K562 (cell line): ENCODE results near the gene STK11. TPM values are rescaled to one million over a fixed set of nuclear protein-coding genes. Genes with fewer than 3 reads are reported as not detected.

Source experiments
- DPF2 ChIP-seq: fragments of 450-650 bp; IDR thresholded peaks from 2 replicates; pipeline ENCODE4 v1.6.1; 2016
- EZH2 ChIP-seq: IDR thresholded peaks from 2 replicates; pipeline ENCODE4 v1.6.1; 2012; ENCODE audit warnings: low read depth, mild to moderate bottlenecking, inconsistent platforms, low read length, borderline replicate concordance
- FOXM1 ChIP-seq, 2 experiments: fragments of 450-650 bp in 1 of 2; sonication (generic) in 1 of 2; formaldehyde crosslinking in 1 of 2; IDR thresholded peaks; 2 replicates each; pipeline versions ENCODE4 v1.6.1 to v1.9.0; 2017 to 2022; ENCODE audit warnings: low read depth in 2 of 2, mild to moderate bottlenecking in 2 of 2, missing genetic modification reagents in 1 of 2, moderate library complexity in 1 of 2
- FUS ChIP-seq: fragments of 200-400 bp; formaldehyde crosslinking; optimal IDR thresholded peaks from 2 replicates; pipeline ENCODE3; 2017; ENCODE audit warnings: low read depth, low read length
- GATAD2A ChIP-seq: fragments of 450-650 bp; IDR thresholded peaks from 2 replicates; pipeline ENCODE4 v1.6.1; 2017
- HIVEP1 ChIP-seq: fragments of 250-450 bp; sonication (Bioruptor Pico); IDR thresholded peaks from 2 replicates; pipeline ENCODE4 v1.4.0; 2020; ENCODE audit warnings: mild to moderate bottlenecking
- HMBOX1 ChIP-seq: sonication (generic); IDR thresholded peaks from 2 replicates; pipeline ENCODE4 v1.6.1; 2016
- IFI16 ChIP-seq: fragments of 250-450 bp; sonication (Bioruptor Pico); IDR thresholded peaks from 2 replicates; pipeline ENCODE4 v2.1.2; 2022; ENCODE audit warnings: mild to moderate bottlenecking, inconsistent platforms
- KAT2B ChIP-seq: IDR thresholded peaks from one replicate; pipeline ENCODE4 v1.6.1; 2012; ENCODE audit warnings: low read depth, mild to moderate bottlenecking, control low read depth, inconsistent platforms, low read length, moderate library complexity
- MCM5 ChIP-seq: fragments of 450-650 bp; IDR thresholded peaks from 2 replicates; pipeline ENCODE4 v1.6.1; 2016; ENCODE audit warnings: low read depth
- MITF ChIP-seq: IDR thresholded peaks from 2 replicates; pipeline ENCODE4 v1.6.1; 2014; ENCODE audit warnings: antibody characterized with exemption
- MYBL2 ChIP-seq, 2 experiments: fragments of 450-650 bp in 1 of 2; sonication (generic) in 1 of 2; formaldehyde crosslinking in 1 of 2; IDR thresholded peaks; 2 replicates each; pipeline versions ENCODE4 v1.6.1 to v1.8.1; 2017 to 2022; ENCODE audit warnings: borderline replicate concordance in 1 of 2, inconsistent platforms in 1 of 2, low read depth in 1 of 2, mild to moderate bottlenecking in 1 of 2, missing genetic modification reagents in 1 of 2, moderate library complexity in 1 of 2
- NFYB ChIP-seq: IDR thresholded peaks from 2 replicates; pipeline ENCODE4 v1.6.1; 2011; ENCODE audit warnings: mild to moderate bottlenecking, moderate library complexity; ENCODE audit not compliant: insufficient read length; ENCODE audit errors: extremely low read depth
- PHF8 ChIP-seq: fragments of 200-600 bp; sonication (generic); IDR thresholded peaks from 2 replicates; pipeline ENCODE4 v1.6.1; 2012; ENCODE audit warnings: mixed run types, mild to moderate bottlenecking, inconsistent platforms, low read length, moderate library complexity, borderline replicate concordance
- POLR3G ChIP-seq: IDR thresholded peaks from 2 replicates; pipeline ENCODE4 v1.6.1; 2011; ENCODE audit not compliant: insufficient read length, insufficient replicate concordance; ENCODE audit errors: extremely low read depth
- RB1 ChIP-seq: fragments of 450-650 bp; IDR thresholded peaks from 2 replicates; pipeline ENCODE4 v1.6.1; 2017; ENCODE audit warnings: low read depth, mild to moderate bottlenecking
- SOX6 ChIP-seq: fragments of 450-650 bp; IDR thresholded peaks from 2 replicates; pipeline ENCODE4 v1.6.1; 2014; ENCODE audit warnings: mild to moderate bottlenecking
- TBP ChIP-seq: optimal IDR thresholded peaks from 2 replicates; pipeline ENCODE3; 2011; ENCODE audit warnings: low read depth, low read length, improper control_type of control experiment
- THRA ChIP-seq: fragments of 450-650 bp; IDR thresholded peaks from 2 replicates; pipeline ENCODE4 v1.6.1; 2017; ENCODE audit warnings: mild to moderate bottlenecking, moderate library complexity
- YY1 ChIP-seq, 3 experiments: IDR thresholded peaks; 2 replicates each; pipeline ENCODE4 v1.6.1; 2011; ENCODE audit warnings: low read length in 2 of 3, mild to moderate bottlenecking in 2 of 3, moderate library complexity in 2 of 3, borderline replicate concordance in 1 of 3, control low read depth in 1 of 3, low read depth in 1 of 3; ENCODE audit not compliant: insufficient read depth in 3 of 3, insufficient replicate concordance in 2 of 3, control insufficient read depth in 1 of 3, insufficient read length in 1 of 3; ENCODE audit errors: extremely low read depth in 1 of 3
- ZNF184 ChIP-seq: sonication (generic); formaldehyde crosslinking; IDR thresholded peaks from 2 replicates; pipeline ENCODE4 v1.5.0; 2020; ENCODE audit warnings: missing genetic modification reagents
- ZNF274 ChIP-seq: IDR thresholded peaks from 2 replicates; pipeline ENCODE4 v1.6.1; 2011; ENCODE audit warnings: low read depth, mild to moderate bottlenecking, low read length, moderate library complexity, borderline replicate concordance
- ZNF282 ChIP-seq: sonication (generic); formaldehyde crosslinking; IDR thresholded peaks from 2 replicates; pipeline ENCODE4 v1.8.1; 2023; ENCODE audit warnings: missing genetic modification reagents
- polyA plus RNA-seq, 8 experiments: library from polyadenylated mRNA; depleted of rRNA in 4 of 8; stranded (reverse) in 5 of 8; unstranded in 3 of 8; fragments of >200 nt; fragmentation: Nextera tagmentation in 2 of 8; fragmentation: Illumina TruSeq in 1 of 8; extraction: Ambion mirVana in 2 of 8; extraction: Trizol in 1 of 8; gene quantifications; 2 replicates each; pipeline versions ENCODE4 v1.2.1 to v1.2.3, GENCODE V29; 2011 to 2014; ENCODE audit warnings: inconsistent platforms in 1 of 8, missing spikeins in 1 of 8
- total RNA-seq, 7 experiments: library from RNA; depleted of rRNA in 6 of 7; stranded (reverse); fragments of >200 nt in 6 of 7; fragmentation: Illumina TruSeq in 2 of 7; extraction: Trizol in 2 of 7; gene quantifications; 2 replicates each; pipeline versions ENCODE4 v1.2.1 to v1.2.3, GENCODE V29; 2011 to 2021; ENCODE audit warnings: low replicate concordance in 1 of 7
- TF ChIP-seq, protein P1 (sequence below): sonication (generic); formaldehyde crosslinking; IDR thresholded peaks from 2 replicates; pipeline ENCODE4 v1.8.0; 2022; ENCODE audit warnings: missing genetic modification reagents, mild to moderate bottlenecking, moderate library complexity, borderline replicate concordance

Gene STK11
- total and polyA plus RNA-seq, 9 of the 15 experiments (the other 6 are each of a cell fraction or from before 2014, with no cell fraction given), result 0.15 to 96.5 (median 31.7) TPM

DNA sequence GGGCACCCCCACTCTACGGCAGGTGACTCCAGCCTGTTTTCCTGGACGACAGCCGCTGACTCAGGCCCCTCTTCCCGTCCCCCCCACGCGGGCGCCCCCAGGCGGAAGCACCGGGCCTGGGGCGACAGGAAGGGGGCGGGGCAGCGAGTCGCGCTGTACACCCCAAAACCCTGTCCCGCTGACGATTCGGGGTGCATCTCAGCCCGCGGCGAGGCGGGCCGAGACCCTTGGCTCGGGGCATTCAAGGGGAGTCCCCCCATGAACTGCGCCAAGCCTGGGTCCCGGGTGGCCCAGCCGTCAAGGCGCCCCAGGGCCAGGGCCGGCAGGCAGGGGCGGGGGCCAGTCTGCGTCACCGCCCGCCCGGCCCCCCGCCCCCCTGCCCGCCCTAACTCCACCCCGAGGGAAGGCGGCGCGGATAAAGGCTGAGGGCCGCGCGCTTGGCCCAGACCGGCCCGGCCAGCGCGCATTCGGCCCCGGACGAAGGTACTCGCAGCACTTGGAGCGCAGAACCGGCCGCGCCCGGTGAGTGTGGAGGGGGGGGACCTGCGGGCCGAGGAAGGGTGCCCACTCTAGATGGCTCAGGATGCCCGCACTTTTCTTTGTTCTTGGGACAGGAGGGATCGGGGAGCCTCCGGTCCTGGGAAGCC is 42.7 kb downstream of the STK11 start, which contains the start of gene MIDN (continued):
- no peak for TF ChIP-seq YY1 (IDR thresholded peaks at IDR 0.05; ENCODE audit: borderline replicate concordance in 1 of 3, control insufficient read depth in 1 of 3, extremely low read depth in 1 of 3, insufficient read depth in 3 of 3, insufficient read length in 1 of 3, insufficient replicate concordance in 2 of 3, low read depth in 1 of 3, low read length in 2 of 3)
- no peak for TF ChIP-seq NFYB
- TF ChIP-seq HIVEP1 (CRISPR knock-in tag), result no peak
- no peak for TF ChIP-seq EZH2
- peak; percentile 32; the same call in 1 of the 2 replicates for TF ChIP-seq GATAD2A
- no peak for TF ChIP-seq MCM5
- peak; percentile 82 for TF ChIP-seq FUS
- TF ChIP-seq ZNF184 (CRISPR knock-in tag), result no peak
- no peak for TF ChIP-seq THRA
- peak; percentile 85 for TF ChIP-seq TBP
- TF ChIP-seq ZNF274, result no peak
- TF ChIP-seq KAT2B, result no peak
- no peak for TF ChIP-seq ZNF282 (CRISPR knock-in tag)
- no peak for TF ChIP-seq IFI16 (CRISPR knock-in tag)
- TF ChIP-seq MITF, result no peak
- TF ChIP-seq MYBL2 (IDR thresholded peaks at IDR 0.05; ENCODE audit: low read depth), result no peak
- TF ChIP-seq MYBL2 (CRISPR knock-in tag; IDR thresholded peaks at IDR 0.05; ENCODE audit: borderline replicate concordance), result no peak
- TF ChIP-seq HMBOX1, result no peak
- TF ChIP-seq FOXM1 (IDR thresholded peaks at IDR 0.05; ENCODE audit: low read depth), result no peak
- peak; percentile 56; the same call in 1 of the 2 replicates for TF ChIP-seq FOXM1 (CRISPR knock-in tag; IDR thresholded peaks at IDR 0.05; ENCODE audit: low read depth)
- TF ChIP-seq SOX6, result peak; percentile 29; the same call in 1 of the 2 replicates
- peak; percentile 16 for TF ChIP-seq RB1
- no peak for TF ChIP-seq POLR3G
- peak; percentile 57; the same call in 1 of the 2 replicates for TF ChIP-seq DPF2
- TF ChIP-seq, protein P1, sequence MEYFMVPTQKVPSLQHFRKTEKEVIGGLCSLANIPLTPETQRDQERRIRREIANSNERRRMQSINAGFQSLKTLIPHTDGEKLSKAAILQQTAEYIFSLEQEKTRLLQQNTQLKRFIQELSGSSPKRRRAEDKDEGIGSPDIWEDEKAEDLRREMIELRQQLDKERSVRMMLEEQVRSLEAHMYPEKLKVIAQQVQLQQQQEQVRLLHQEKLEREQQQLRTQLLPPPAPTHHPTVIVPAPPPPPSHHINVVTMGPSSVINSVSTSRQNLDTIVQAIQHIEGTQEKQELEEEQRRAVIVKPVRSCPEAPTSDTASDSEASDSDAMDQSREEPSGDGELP (CRISPR knock-in tag), result peak; percentile 84
- TF ChIP-seq PHF8, result peak; percentile 69; the same call in 1 of the 2 replicates
